K562 (cell line): ENCODE results near the gene C22orf39. TPM values are rescaled to one million over a fixed set of nuclear protein-coding genes. Genes with fewer than 3 reads are reported as not detected.

Experiments
- ARID3A ChIP-seq: IDR thresholded peaks from 2 replicates; pipeline ENCODE4 v1.6.1; 2012; ENCODE audit warnings: low read depth, low read length, improper control_type of control experiment, borderline replicate concordance
- ARID4B ChIP-seq: sonication (generic); formaldehyde crosslinking; IDR thresholded peaks from 2 replicates; pipeline ENCODE4 v1.8.0; 2022; ENCODE audit warnings: mild to moderate bottlenecking, missing genetic modification reagents
- CC2D1A ChIP-seq: fragments of 450-650 bp; IDR thresholded peaks from 2 replicates; pipeline ENCODE4 v1.6.1; 2017; ENCODE audit warnings: mild to moderate bottlenecking
- CEBPB ChIP-seq: fragments of 450-650 bp; IDR thresholded peaks from 2 replicates; pipeline ENCODE4 v1.6.1; 2016; ENCODE audit warnings: missing genetic modification characterization, missing compliant biosample characterization
- FOXJ2 ChIP-seq: fragments of 200-800 bp; sonication (Bioruptor generic); IDR thresholded peaks from 2 replicates; pipeline ENCODE4 v1.6.1; 2016; ENCODE audit warnings: missing genetic modification characterization, missing compliant biosample characterization
- FOXK2 ChIP-seq, 2 experiments: fragments of 450-650 bp; IDR thresholded peaks in 1 of 2; conservative IDR thresholded peaks in 1 of 2; 2 replicates each; pipeline ENCODE4 v1.6.1; 2016; ENCODE audit warnings: low read depth in 2 of 2, mild to moderate bottlenecking in 1 of 2
- MEF2A ChIP-seq: IDR thresholded peaks from 2 replicates; pipeline ENCODE4 v1.6.1; 2011; ENCODE audit warnings: low read depth, mild to moderate bottlenecking, low read length, moderate library complexity; ENCODE audit not compliant: control insufficient read depth
- MTA3 ChIP-seq: fragments of 450-650 bp; formaldehyde crosslinking; IDR thresholded peaks from 2 replicates; pipeline ENCODE4 v1.6.1; 2017; ENCODE audit warnings: mild to moderate bottlenecking, borderline replicate concordance
- MXD1 ChIP-seq: fragments of 250-450 bp; sonication (Bioruptor Pico); IDR thresholded peaks from 2 replicates; pipeline ENCODE4 v1.8.0; 2021; ENCODE audit warnings: borderline replicate concordance, mild to moderate bottlenecking, moderate library complexity; ENCODE audit not compliant: poor library complexity, severe bottlenecking
- NFRKB ChIP-seq: fragments of 450-650 bp; IDR thresholded peaks from 2 replicates; pipeline ENCODE4 v1.6.1; 2016; ENCODE audit warnings: low read depth
- RAD51 ChIP-seq: fragments of 450-650 bp; IDR thresholded peaks from 2 replicates; pipeline ENCODE4 v1.7.1; 2016; ENCODE audit warnings: low read depth, mild to moderate bottlenecking, borderline replicate concordance
- TARDBP ChIP-seq: fragments of 450-650 bp; IDR thresholded peaks from 2 replicates; pipeline ENCODE4 v1.6.1; 2016
- TRIM28 ChIP-seq: fragments of 450-650 bp; IDR thresholded peaks from 2 replicates; pipeline ENCODE4 v1.6.1; 2017
- ZNF140 ChIP-seq: fragments of 250-450 bp; sonication (Bioruptor Pico); IDR thresholded peaks from 2 replicates; pipeline ENCODE4 v1.8.0; 2021; ENCODE audit warnings: moderate library complexity, mild to moderate bottlenecking, inconsistent platforms
- ZNF212 ChIP-seq: fragments of 450-650 bp; formaldehyde crosslinking; IDR thresholded peaks from 2 replicates; pipeline ENCODE4 v1.4.0; 2020; ENCODE audit warnings: mild to moderate bottlenecking
- ZNF449 ChIP-seq: fragments of 250-450 bp; sonication (Bioruptor Pico); IDR thresholded peaks from 2 replicates; pipeline ENCODE4 v1.8.0; 2022; ENCODE audit warnings: moderate library complexity, mild to moderate bottlenecking, inconsistent platforms
- ZNF551 ChIP-seq: fragments of 250-450 bp; sonication (Bioruptor Pico); IDR thresholded peaks from 2 replicates; pipeline ENCODE4 v1.5.0; 2021; ENCODE audit warnings: mild to moderate bottlenecking, moderate library complexity
- ZNF644 ChIP-seq: fragments of 200-800 bp; sonication (Bioruptor generic); IDR thresholded peaks from 2 replicates; pipeline ENCODE4 v1.6.1; 2016; ENCODE audit warnings: low read depth, missing genetic modification characterization, missing compliant biosample characterization
- ZNF75A ChIP-seq: fragments of 450-650 bp; formaldehyde crosslinking; IDR thresholded peaks from 2 replicates; pipeline ENCODE4 v1.4.0; 2020; ENCODE audit warnings: mild to moderate bottlenecking
- ZNF766 ChIP-seq: fragments of 200-800 bp; sonication (Bioruptor generic); conservative IDR thresholded peaks from 2 replicates; pipeline ENCODE4 v1.6.1; 2016; ENCODE audit warnings: missing genetic modification characterization, missing compliant biosample characterization
- polyA plus RNA-seq, 8 experiments: library from polyadenylated mRNA; depleted of rRNA in 4 of 8; stranded (reverse) in 5 of 8; unstranded in 3 of 8; fragments of >200 nt; fragmentation: Nextera tagmentation in 2 of 8; fragmentation: Illumina TruSeq in 1 of 8; extraction: Ambion mirVana in 2 of 8; extraction: Trizol in 1 of 8; gene quantifications; 2 replicates each; pipeline versions ENCODE4 v1.2.1 to v1.2.3, GENCODE V29; 2011 to 2014; ENCODE audit warnings: inconsistent platforms in 1 of 8, missing spikeins in 1 of 8
- total RNA-seq, 7 experiments: library from RNA; depleted of rRNA in 6 of 7; stranded (reverse); fragments of >200 nt in 6 of 7; fragmentation: Illumina TruSeq in 2 of 7; extraction: Trizol in 2 of 7; gene quantifications; 2 replicates each; pipeline versions ENCODE4 v1.2.1 to v1.2.3, GENCODE V29; 2011 to 2021; ENCODE audit warnings: low replicate concordance in 1 of 7

Gene C22orf39
- total and polyA plus RNA-seq, 9 of the 15 experiments (the other 6 are each of a cell fraction or from before 2014, with no cell fraction given): 20.4 to 139 (median 66.8) TPM

GRCh38 chr22:19447330-19448075 is at the start of gene C22orf39 (continued):
- TF ChIP-seq NFRKB (peak; percentile 74; the same call in 1 of the 2 replicates), ZNF212 (peak; percentile 82; the same call in 1 of the 2 replicates), RAD51 (peak; percentile 85), ARID4B (CRISPR knock-in tag) (no peak), FOXJ2 (no peak), TARDBP (peak; percentile 92), MTA3 (peak; percentile 97), ZNF766 (no peak), TRIM28 (no peak; the same call in 1 of the 2 replicates), ZNF644 (tag) (no peak), CEBPB (tag) (no peak), ZNF449 (0 out of 2 replicates have a peak, but pooled peaks have one; percentile 4), ZNF75A (CRISPR knock-in tag) (0 out of 2 replicates have a peak, but pooled peaks have one; percentile 25), MXD1 (CRISPR knock-in tag) (peak; percentile 72), MEF2A (no peak), ZNF140 (no peak), ARID3A (peak; percentile 92; the same call in 1 of the 2 replicates), FOXK2 (conservative IDR thresholded peaks at IDR 0.05 in 1 of 2, IDR thresholded peaks at IDR 0.05 in 1 of 2; ENCODE audit: low read depth in 2 of 2) (peak in 1 of 2 experiments; percentile 60; a peak in 2 of 4 replicates), CC2D1A (no peak), ZNF551 (CRISPR knock-in tag) (no peak)
